GM12891 (cell line): ENCODE results near the gene MYL7.

Source experiments
- PAX5 ChIP-seq: IDR thresholded peaks from 2 replicates; pipeline ENCODE4 v1.6.1; 2011; ENCODE audit warnings: low read length, moderate library complexity, mild to moderate bottlenecking; ENCODE audit not compliant: insufficient read depth, severe bottlenecking
- POLR2A ChIP-seq: IDR thresholded peaks from 2 replicates; pipeline ENCODE4 v1.6.1; 2011; ENCODE audit warnings: low read depth, low read length, control low read depth
- POLR2AphosphoS5 ChIP-seq: IDR thresholded peaks from 2 replicates; pipeline ENCODE4 v1.6.1; 2011; ENCODE audit warnings: low read depth, low read length, control low read depth
- SPI1 ChIP-seq: IDR thresholded peaks from 2 replicates; pipeline ENCODE4 v1.6.1; 2011; ENCODE audit warnings: low read depth, low read length, control low read depth
- TAF1 ChIP-seq: IDR thresholded peaks from 2 replicates; pipeline ENCODE4 v1.6.1; 2011; ENCODE audit warnings: low read depth, low read length, control low read depth

- TF ChIP-seq POLR2AphosphoS5 (no peak), PAX5 (no peak), POLR2A (no peak), TAF1 (no peak), SPI1 (no peak)
Measured at GRCh38 chr7:44140341-44140740, 791 bp downstream of the MYL7 start.
